Measurements from ENCODE around the gene SGPP2. TPM values are rescaled to one million over a fixed set of nuclear protein-coding genes. Genes with fewer than 3 reads are reported as not detected.

The SGPP2 gene
- total RNA-seq, 1 donor from 2014 or later: 38.1 TPM

GRCh38 chr2:222563936-222564335 is 139.6 kb downstream of the SGPP2 start:
- intact Hi-C loops (cut with DNase I): no loop called here
- Histone ChIP-seq H3K4me3 (no peak overlapping the region), H3K27me3 (no peaks in the 10 kb centered on the region), H3K27ac (no peak overlapping the region), H3K4me1 (no peaks in the 10 kb centered on the region), H3K9me3 (no peaks in the 10 kb centered on the region), H3K36me3 (peaks cover 9% of the 10 kb centered on the region)
- TF ChIP-seq, protein P1, sequence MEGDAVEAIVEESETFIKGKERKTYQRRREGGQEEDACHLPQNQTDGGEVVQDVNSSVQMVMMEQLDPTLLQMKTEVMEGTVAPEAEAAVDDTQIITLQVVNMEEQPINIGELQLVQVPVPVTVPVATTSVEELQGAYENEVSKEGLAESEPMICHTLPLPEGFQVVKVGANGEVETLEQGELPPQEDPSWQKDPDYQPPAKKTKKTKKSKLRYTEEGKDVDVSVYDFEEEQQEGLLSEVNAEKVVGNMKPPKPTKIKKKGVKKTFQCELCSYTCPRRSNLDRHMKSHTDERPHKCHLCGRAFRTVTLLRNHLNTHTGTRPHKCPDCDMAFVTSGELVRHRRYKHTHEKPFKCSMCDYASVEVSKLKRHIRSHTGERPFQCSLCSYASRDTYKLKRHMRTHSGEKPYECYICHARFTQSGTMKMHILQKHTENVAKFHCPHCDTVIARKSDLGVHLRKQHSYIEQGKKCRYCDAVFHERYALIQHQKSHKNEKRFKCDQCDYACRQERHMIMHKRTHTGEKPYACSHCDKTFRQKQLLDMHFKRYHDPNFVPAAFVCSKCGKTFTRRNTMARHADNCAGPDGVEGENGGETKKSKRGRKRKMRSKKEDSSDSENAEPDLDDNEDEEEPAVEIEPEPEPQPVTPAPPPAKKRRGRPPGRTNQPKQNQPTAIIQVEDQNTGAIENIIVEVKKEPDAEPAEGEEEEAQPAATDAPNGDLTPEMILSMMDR (IDR thresholded peaks at IDR 0.05): no peak
- DNase-seq: no peak
- no peak for ATAC-seq

DNA sequence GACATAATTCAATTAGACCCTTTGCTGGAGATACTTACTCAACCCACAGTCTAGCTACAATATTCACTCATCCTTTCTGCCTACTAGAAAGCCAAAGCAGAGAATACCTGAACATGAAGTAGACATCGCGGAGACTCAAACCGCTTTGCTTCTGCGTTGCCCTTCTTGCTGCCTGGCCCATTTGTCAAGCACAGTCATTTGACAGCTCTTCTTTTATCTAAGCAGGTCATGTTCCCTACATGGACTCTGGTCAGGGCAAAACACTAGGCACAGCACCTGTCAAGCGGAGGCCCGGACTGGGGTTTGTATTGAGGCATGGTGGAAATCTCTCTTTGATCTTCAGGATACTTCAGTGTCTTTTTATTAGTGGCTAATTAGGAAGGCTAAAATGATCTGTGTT is 141.9 kb downstream of the SGPP2 start:
- Histone ChIP-seq H3K4me1 (no peaks in the 10 kb centered on the region), H3K27me3 (no peaks in the 10 kb centered on the region), H3K36me3 (peaks cover 12% of the 10 kb centered on the region), H3K9me3 (no peaks in the 10 kb centered on the region), H3K4me3 (no peak overlapping the region), H3K27ac (no peak overlapping the region)
- TF ChIP-seq, protein P1 (IDR thresholded peaks at IDR 0.05): no peak
- no peak for ATAC-seq
- intact Hi-C loops (cut with DNase I): no loop called here
- no peak for DNase-seq

DNA sequence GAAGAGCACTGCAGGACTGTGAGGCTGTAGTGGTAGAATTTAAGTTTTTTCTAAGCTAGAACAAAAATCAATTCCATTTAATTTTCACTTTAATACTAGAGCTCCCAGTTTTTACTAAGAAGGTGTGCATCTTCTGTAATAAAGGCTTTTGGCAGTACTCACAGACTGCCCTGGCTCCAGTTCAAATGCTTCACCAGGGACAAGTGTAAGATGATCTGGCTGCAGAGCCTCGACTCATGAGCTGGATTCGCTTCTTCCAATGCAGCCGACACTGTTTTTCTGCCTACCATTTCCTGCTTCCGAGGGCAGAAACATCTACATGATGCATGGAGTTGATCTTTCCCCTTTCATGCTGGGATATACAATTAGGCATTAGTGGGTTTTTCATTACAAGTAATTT is 144.5 kb downstream of the SGPP2 start:
- ATAC-seq (no peak), DNase-seq (no peak)
- peaks cover 10% of the 10 kb centered on the region for H3K4me1 ChIP-seq
- intact Hi-C loops (cut with DNase I): no loop called here
- H3K27me3 ChIP-seq: no peaks in the 10 kb centered on the region
- H3K27ac ChIP-seq: no peak overlapping the region
- TF ChIP-seq, protein P1 (IDR thresholded peaks at IDR 0.05): no peak
- H3K36me3 ChIP-seq: peaks cover 23% of the 10 kb centered on the region
- H3K9me3 ChIP-seq: no peaks in the 10 kb centered on the region
- no peak overlapping the region for H3K4me3 ChIP-seq

DNA sequence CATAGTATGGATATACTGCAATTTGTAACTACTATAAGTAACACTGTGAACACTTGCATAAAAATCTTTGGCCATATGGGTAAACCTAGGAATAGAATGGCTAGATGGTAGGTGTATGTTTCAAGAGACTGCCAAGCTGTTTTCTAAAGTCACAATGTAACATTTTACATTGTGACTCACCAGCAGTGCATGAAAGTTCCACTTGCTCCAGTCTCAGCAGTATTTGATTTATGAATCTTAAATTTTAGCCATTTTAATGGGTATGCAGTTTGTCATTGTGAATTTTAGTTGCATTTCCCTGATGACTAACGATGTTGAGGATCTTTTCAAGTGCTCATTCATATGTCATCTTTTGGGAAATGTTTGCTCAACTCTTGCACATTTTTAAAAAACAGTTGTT is 145.5 kb downstream of the SGPP2 start:
- Histone ChIP-seq H3K27ac (no peak overlapping the region), H3K36me3 (peaks cover 23% of the 10 kb centered on the region), H3K4me1 (peaks cover 10% of the 10 kb centered on the region), H3K9me3 (no peaks in the 10 kb centered on the region), H3K4me3 (no peak overlapping the region), H3K27me3 (no peaks in the 10 kb centered on the region)
- no peak for ATAC-seq
- DNase-seq: no peak
- intact Hi-C loops (cut with DNase I): no loop called here
- TF ChIP-seq, protein P1 (IDR thresholded peaks at IDR 0.05): no peak

- ATAC-seq (no peak), DNase-seq (no peak)
- intact Hi-C loops (cut with DNase I): no loop called here
- H3K36me3 ChIP-seq: peaks cover 19% of the 10 kb centered on the region
- H3K9me3 ChIP-seq: no peaks in the 10 kb centered on the region
- H3K4me3 ChIP-seq: no peak overlapping the region
- no peaks in the 10 kb centered on the region for H3K27me3 ChIP-seq
- H3K4me1 ChIP-seq: peaks cover 10% of the 10 kb centered on the region
- TF ChIP-seq, protein P1 (IDR thresholded peaks at IDR 0.05): no peak
- no peak overlapping the region for H3K27ac ChIP-seq
Measured at GRCh38 chr2:222572264-222572721, 147.9 kb downstream of the SGPP2 start.

DNA sequence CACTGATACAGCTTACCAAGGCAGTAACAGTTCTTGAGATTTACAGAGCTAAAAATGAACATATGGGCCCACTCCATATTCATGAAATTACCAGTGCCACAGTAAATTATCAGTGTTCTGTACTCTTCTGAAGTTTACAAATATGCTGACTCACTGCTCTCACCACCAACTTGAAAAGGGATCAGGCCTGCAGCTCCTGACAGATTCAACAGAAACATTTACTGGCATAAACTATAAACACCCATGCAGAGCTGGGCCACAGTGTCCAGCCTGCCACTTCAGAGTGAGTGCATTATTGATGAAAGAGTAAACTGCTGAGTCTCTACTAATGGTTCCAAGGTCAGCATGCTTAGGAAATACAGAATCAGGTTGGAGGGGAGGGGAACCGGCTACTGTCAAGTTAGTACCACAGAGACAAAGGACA is 148.4 kb downstream of the SGPP2 start:
- H3K27me3 ChIP-seq: no peaks in the 10 kb centered on the region
- intact Hi-C loops (cut with DNase I): no loop called here
- DNase-seq (no peak), ATAC-seq (peak; percentile 65)
- TF ChIP-seq, protein P1 (IDR thresholded peaks at IDR 0.05): no peak
- no peaks in the 10 kb centered on the region for H3K9me3 ChIP-seq
- peaks cover 10% of the 10 kb centered on the region for H3K4me1 ChIP-seq
- peaks cover 15% of the 10 kb centered on the region for H3K36me3 ChIP-seq
- no peak overlapping the region for H3K27ac ChIP-seq
- no peak overlapping the region for H3K4me3 ChIP-seq

All from upper lobe of right lung (tissue), 1 donor.